CD4-positive, alpha-beta T cell (primary cell): ENCODE data around the gene THG1L. TPM values are rescaled to one million over a fixed set of nuclear protein-coding genes. Genes with fewer than 3 reads are reported as not detected.
"Not testable (repeated sequence)": the region's sequence is repeated elsewhere in the genome, so short reads cannot be mapped to it uniquely, and the experiment has no call there.

Source experiments
- ATAC-seq: fragments of 200-7000 bp; cut with Tn5 transposase; one replicate; pipeline ENCODE4 v1.10.0; 2022; ENCODE audit warnings: mild to moderate bottlenecking; ENCODE audit not compliant: poor library complexity
- CTCF ChIA-PET: fragments of 350-600 bp; sonication (Branson Sonifier 250); formaldehyde crosslinking; loops from one replicate; lab custom pipeline; 2021; ENCODE audit warnings: antibody characterized with exemption, inconsistent platforms; lab: Charles Lee
- POLR2A ChIA-PET: fragments of 350-600 bp; sonication (Branson Sonifier 250); formaldehyde crosslinking; loops from one replicate; lab custom pipeline; 2021; ENCODE audit warnings: antibody characterized with exemption, inconsistent platforms; lab: Charles Lee
- DNase-seq, 14 experiments: peaks; one replicate each; pipeline ENCODE4 v3.0.0-alpha.2; 2013 to 2020; ENCODE audit warnings: mixed read lengths in 2 of 14
- H3K27ac ChIP-seq, 2 donors: one replicate each; pipeline versions ENCODE4 v1.5.1 to v1.7.0; 2013; ENCODE audit warnings: low read length in 2 of 2, low read depth in 1 of 2, mild to moderate bottlenecking in 1 of 2
- H3K27me3 ChIP-seq, 2 experiments: 1 replicate in 1 of 2; 2 replicates in 1 of 2; pipeline versions ENCODE4 v1.6.1 to v1.7.0; 2013; ENCODE audit warnings: low read length in 2 of 2, control low read depth in 1 of 2, mild to moderate bottlenecking in 1 of 2, moderate library complexity in 1 of 2; ENCODE audit not compliant: insufficient read depth in 2 of 2, control insufficient read depth in 1 of 2
- H3K36me3 ChIP-seq: one replicate; pipeline ENCODE4 v1.6.1; 2013; ENCODE audit warnings: low read length, control low read depth; ENCODE audit not compliant: insufficient read depth
- H3K4me1 ChIP-seq: one replicate; pipeline ENCODE4 v1.6.1; 2013; ENCODE audit warnings: low read length, control low read depth; ENCODE audit not compliant: insufficient read depth
- H3K4me3 ChIP-seq: one replicate; pipeline ENCODE4 v1.5.1; 2013; ENCODE audit warnings: mild to moderate bottlenecking, low read length, moderate library complexity
- H3K9me3 ChIP-seq, 2 experiments: 1 replicate in 1 of 2; 2 replicates in 1 of 2; pipeline versions ENCODE4 v1.6.1 to v1.7.0; 2013; ENCODE audit warnings: low read length in 2 of 2, mild to moderate bottlenecking in 2 of 2, control low read depth in 1 of 2, moderate library complexity in 1 of 2; ENCODE audit not compliant: control insufficient read depth in 1 of 2, insufficient read depth in 1 of 2
- H3K27ac Mint-ChIP-seq: one replicate; pipeline ENCODE4 v1.8.0; 2020; ENCODE audit warnings: mixed read lengths
- H3K27me3 Mint-ChIP-seq: one replicate; pipeline ENCODE4 v1.8.0; 2021; ENCODE audit warnings: mixed read lengths
- H3K36me3 Mint-ChIP-seq: one replicate; pipeline ENCODE4 v1.8.0; 2021; ENCODE audit warnings: low read depth, mixed read lengths
- H3K4me1 Mint-ChIP-seq: one replicate; pipeline ENCODE4 v1.8.0; 2021; ENCODE audit warnings: low read depth, mixed read lengths
- H3K4me3 Mint-ChIP-seq: one replicate; pipeline ENCODE4 v1.8.0; 2020; ENCODE audit warnings: mild to moderate bottlenecking, mixed read lengths
- H3K9me3 Mint-ChIP-seq: one replicate; pipeline ENCODE4 v1.8.0; 2020; ENCODE audit warnings: mixed read lengths
- intact Hi-C, 2 experiments: fragments of 100-400 bp; cut with DNase I in 1 of 2; cut with micrococcal nuclease in 1 of 2; formaldehyde crosslinking; loops; one replicate each; pipeline versions ENCODE4 v1.15.1 to v1.9.0; 2023 to 2025; cut with DNase I, micrococcal nuclease
- total RNA-seq, 174 experiments: library from RNA in 2 of 174; stranded (reverse) in 2 of 174; gene quantifications; one replicate each; pipeline ENCODE4 v1.2.3 and lab custom pipeline; 2021 to 2026
- TF ChIP-seq, protein P1 (sequence below): fragments of 200-600 bp; IDR thresholded peaks from one replicate; pipeline ENCODE4 v1.8.0; 2022; ENCODE audit warnings: antibody characterized with exemption, mild to moderate bottlenecking

Gene THG1L
- total RNA-seq, 2 experiments from 2014 or later: 4.1 to 4.6 TPM

- Mint-ChIP-seq H3K9me3 (no peaks in the 10 kb centered on the region), H3K27ac (no peak overlapping the region), H3K4me1 (no peaks in the 10 kb centered on the region), H3K36me3 (no peaks in the 10 kb centered on the region), H3K27me3 (no peaks in the 10 kb centered on the region), H3K4me3 (no peak overlapping the region)
- no peaks in the 10 kb centered on the region for H3K27me3 ChIP-seq
- peaks cover 7% of the 10 kb centered on the region for H3K4me1 ChIP-seq
- TF ChIP-seq, protein P1, sequence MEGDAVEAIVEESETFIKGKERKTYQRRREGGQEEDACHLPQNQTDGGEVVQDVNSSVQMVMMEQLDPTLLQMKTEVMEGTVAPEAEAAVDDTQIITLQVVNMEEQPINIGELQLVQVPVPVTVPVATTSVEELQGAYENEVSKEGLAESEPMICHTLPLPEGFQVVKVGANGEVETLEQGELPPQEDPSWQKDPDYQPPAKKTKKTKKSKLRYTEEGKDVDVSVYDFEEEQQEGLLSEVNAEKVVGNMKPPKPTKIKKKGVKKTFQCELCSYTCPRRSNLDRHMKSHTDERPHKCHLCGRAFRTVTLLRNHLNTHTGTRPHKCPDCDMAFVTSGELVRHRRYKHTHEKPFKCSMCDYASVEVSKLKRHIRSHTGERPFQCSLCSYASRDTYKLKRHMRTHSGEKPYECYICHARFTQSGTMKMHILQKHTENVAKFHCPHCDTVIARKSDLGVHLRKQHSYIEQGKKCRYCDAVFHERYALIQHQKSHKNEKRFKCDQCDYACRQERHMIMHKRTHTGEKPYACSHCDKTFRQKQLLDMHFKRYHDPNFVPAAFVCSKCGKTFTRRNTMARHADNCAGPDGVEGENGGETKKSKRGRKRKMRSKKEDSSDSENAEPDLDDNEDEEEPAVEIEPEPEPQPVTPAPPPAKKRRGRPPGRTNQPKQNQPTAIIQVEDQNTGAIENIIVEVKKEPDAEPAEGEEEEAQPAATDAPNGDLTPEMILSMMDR: no peak
- intact Hi-C loops: no loop called here
- ATAC-seq (no peak), DNase-seq (no peak)
- POLR2A ChIA-PET: no interaction called here
- peaks cover 0 to 14% of the 10 kb centered on the region in 2 experiments for H3K9me3 ChIP-seq
- no peak overlapping the region for H3K4me3 ChIP-seq
- CTCF ChIA-PET: no interaction called here
- H3K27ac ChIP-seq: no peak overlapping the region
- H3K36me3 ChIP-seq: no peaks in the 10 kb centered on the region
These were observed 44.0 kb upstream of the THG1L start for GRCh38 chr5:157687198-157687554.

GRCh38 chr5:157689942-157690689 lies 41.1 kb upstream of the THG1L start:
- Histone ChIP-seq H3K9me3 (peaks cover 0 to 20% of the 10 kb centered on the region in 2 experiments), H3K4me1 (peaks cover 7% of the 10 kb centered on the region), H3K4me3 (peak overlapping the region; percentile 7), H3K36me3 (no peaks in the 10 kb centered on the region), H3K27ac (no peak overlapping the region), H3K27me3 (no peaks in the 10 kb centered on the region)
- POLR2A ChIA-PET: interaction anchor here (0.9 kb wide), 1 partner anchor 43 kb away, joined by 3 read pairs; no protein-coding TSS in a partner anchor
- no peak overlapping the region for H3K4me3 Mint-ChIP-seq
- H3K4me1 Mint-ChIP-seq: no peaks in the 10 kb centered on the region
- no peak overlapping the region for H3K27ac Mint-ChIP-seq
- ATAC-seq (peak; percentile 71), DNase-seq (peak in 11 of 14 experiments; percentile 9 to 74 (median 19))
- H3K27me3 Mint-ChIP-seq: peaks cover 5% of the 10 kb centered on the region
- H3K36me3 Mint-ChIP-seq: no peaks in the 10 kb centered on the region
- no peaks in the 10 kb centered on the region for H3K9me3 Mint-ChIP-seq
- TF ChIP-seq, protein P1: no peak
- CTCF ChIA-PET: no interaction called here
- intact Hi-C loops: no loop called here

GRCh38 chr5:157690690-157691433 lies 40.4 kb upstream of the THG1L start:
- CTCF ChIA-PET: no interaction called here
- intact Hi-C loops: no loop called here
- no peaks in the 10 kb centered on the region for H3K27me3 ChIP-seq
- TF ChIP-seq, protein P1: no peak
- no peak overlapping the region for H3K4me3 Mint-ChIP-seq
- peaks cover 7% of the 10 kb centered on the region for H3K27me3 Mint-ChIP-seq
- H3K4me1 ChIP-seq: peaks cover 7% of the 10 kb centered on the region
- H3K36me3 Mint-ChIP-seq: no peaks in the 10 kb centered on the region
- no peaks in the 10 kb centered on the region for H3K9me3 Mint-ChIP-seq
- peak overlapping the region; percentile 7 for H3K4me3 ChIP-seq
- H3K36me3 ChIP-seq: no peaks in the 10 kb centered on the region
- peaks cover 0 to 20% of the 10 kb centered on the region in 2 experiments for H3K9me3 ChIP-seq
- H3K27ac Mint-ChIP-seq: no peak overlapping the region
- H3K27ac ChIP-seq: no peak overlapping the region
- DNase-seq (no peak), ATAC-seq (no peak)
- POLR2A ChIA-PET: no interaction called here
- no peaks in the 10 kb centered on the region for H3K4me1 Mint-ChIP-seq

- H3K4me3 Mint-ChIP-seq, H3K27ac ChIP-seq, intact Hi-C loops, DNase-seq, POLR2A ChIA-PET, H3K27me3 ChIP-seq, H3K36me3 ChIP-seq, H3K27me3 Mint-ChIP-seq, H3K9me3 Mint-ChIP-seq, H3K27ac Mint-ChIP-seq, H3K4me1 ChIP-seq, ATAC-seq, CTCF ChIA-PET, H3K4me1 Mint-ChIP-seq, H3K4me3 ChIP-seq, H3K36me3 Mint-ChIP-seq: not testable (repeated sequence)
- peaks cover 17 to 23% of the 10 kb centered on the region in 2 experiments for H3K9me3 ChIP-seq
These were observed 37.4 kb upstream of the THG1L start for GRCh38 chr5:157693816-157694215.

DNA sequence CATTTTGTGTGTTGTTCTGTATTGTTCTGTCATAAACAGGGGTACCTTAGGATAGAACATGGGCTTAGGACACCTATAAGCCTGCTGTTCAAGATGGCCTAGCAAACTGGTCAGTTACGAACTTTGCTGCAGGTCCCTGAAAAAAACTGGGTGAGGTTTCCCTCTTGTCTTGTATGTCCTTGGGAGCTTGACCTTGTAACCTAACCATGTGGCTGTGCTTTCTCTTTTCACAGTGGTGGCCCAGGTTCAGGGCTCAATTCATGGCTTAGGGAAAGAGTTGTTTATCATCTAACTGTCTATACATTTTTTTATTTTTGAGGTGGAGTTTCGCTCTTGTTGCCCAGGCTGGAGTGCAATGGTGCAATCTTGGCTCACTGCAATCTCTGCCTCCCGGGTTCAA lies 35.1 kb upstream of the THG1L start:
- H3K27ac ChIP-seq, CTCF ChIA-PET, intact Hi-C loops, H3K4me1 ChIP-seq, H3K27me3 Mint-ChIP-seq, H3K27ac Mint-ChIP-seq, DNase-seq, H3K4me1 Mint-ChIP-seq, H3K4me3 Mint-ChIP-seq, H3K27me3 ChIP-seq, H3K36me3 Mint-ChIP-seq, H3K36me3 ChIP-seq, ATAC-seq, POLR2A ChIA-PET, H3K9me3 Mint-ChIP-seq, H3K4me3 ChIP-seq: not testable (repeated sequence)
- peaks cover 15 to 23% of the 10 kb centered on the region in 2 experiments for H3K9me3 ChIP-seq
